Right ventricle myocardium superior (tissue), 1 donor: Measurements from ENCODE around the gene GABRB2. TPM values are rescaled to one million over a fixed set of nuclear protein-coding genes. Genes with fewer than 3 reads are reported as not detected.
"Not testable (repeated sequence)": the region's sequence is repeated elsewhere in the genome, so short reads cannot be mapped to it uniquely, and the experiment has no call there.

Experiments
- ATAC-seq: fragments of 200-7000 bp; cut with Tn5 transposase; one replicate; pipeline ENCODE4 v1.9.1; 2020; ENCODE audit warnings: mild to moderate bottlenecking; ENCODE audit not compliant: poor library complexity
- DNase-seq: peaks from one replicate; pipeline ENCODE4 v3.0.0-alpha.2; 2020
- intact Hi-C: fragments of 100-400 bp; cut with DNase I; formaldehyde crosslinking; loops from one replicate; pipeline ENCODE4 v1.11.2; 2022
- total RNA-seq: library from RNA; stranded (reverse); fragmentation: NEBNext Ultra II Directional; extraction: Animal tissue kit (Norgen Biotek cat#: 25700); gene quantifications from one replicate; pipeline ENCODE4 v1.2.1, GENCODE V29; 2021
- donor health status: DM: no; HTN: yes; CAD: no; lungs with severe emphysema.

The GABRB2 gene
- total RNA-seq, 1 donor from 2014 or later, result not detected

DNA sequence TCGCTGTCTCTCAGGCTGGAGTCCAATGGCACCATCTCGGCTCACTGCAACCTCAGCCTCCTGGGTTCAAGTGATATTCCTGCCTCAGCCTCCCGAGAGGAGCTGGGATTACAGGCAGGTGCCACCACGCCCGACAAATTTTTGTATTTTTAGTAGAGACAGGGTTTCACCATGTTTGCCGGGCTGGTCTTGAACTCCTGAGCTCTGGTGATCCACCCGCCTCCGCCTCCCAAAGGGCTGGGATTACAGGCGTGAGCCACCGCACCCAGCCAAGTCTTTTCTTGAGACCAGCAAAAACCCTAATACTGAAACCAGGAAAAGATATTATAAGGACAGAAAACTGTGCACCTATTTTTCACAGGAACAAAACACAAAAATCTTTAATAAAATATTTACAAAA is 41.4 kb downstream of the GABRB2 start:
- intact Hi-C loops, DNase-seq, ATAC-seq: not testable (repeated sequence)

DNA sequence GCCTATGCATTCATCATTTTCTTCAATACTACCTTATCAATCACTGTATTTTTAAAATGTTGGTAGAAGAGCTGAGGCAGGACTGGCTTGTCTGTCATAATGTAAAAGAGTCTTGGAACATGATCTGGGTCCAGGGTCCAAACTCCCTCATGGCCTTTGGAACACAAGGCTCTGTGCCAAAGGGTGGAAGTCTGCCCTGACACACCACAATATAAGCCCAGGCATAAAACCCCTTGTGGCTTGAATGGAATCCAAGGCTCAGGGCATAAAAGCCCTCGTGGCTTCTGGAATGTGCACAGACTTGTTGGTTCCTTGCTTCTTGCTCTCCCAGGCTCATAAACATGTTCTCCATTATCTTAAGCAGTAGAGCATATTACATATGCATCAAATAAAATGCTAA is 48.0 kb downstream of the GABRB2 start:
- no peak for DNase-seq
- ATAC-seq, result no peak
- intact Hi-C loops, result no loop called here

DNA sequence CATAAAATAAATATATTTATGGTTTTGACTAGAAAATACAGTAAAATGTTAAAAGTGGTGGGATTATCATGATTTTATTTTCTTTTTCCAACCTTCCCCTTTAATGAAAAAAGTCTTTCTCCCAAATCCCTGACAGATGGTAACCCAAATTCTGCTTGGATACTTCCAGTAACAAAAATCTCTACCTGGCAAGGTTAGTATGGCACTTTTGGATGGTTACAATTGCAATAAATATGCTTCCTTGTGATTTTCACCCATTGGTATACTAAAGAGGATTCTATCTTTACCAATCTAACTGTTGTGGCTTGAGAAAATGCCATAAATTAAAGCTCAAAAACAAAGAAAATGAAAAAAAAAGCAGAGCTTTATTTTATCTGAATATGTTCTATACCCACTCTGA is 62.8 kb downstream of the GABRB2 start:
- ATAC-seq (no peak), DNase-seq (no peak)
- intact Hi-C loops, result no loop called here

DNA sequence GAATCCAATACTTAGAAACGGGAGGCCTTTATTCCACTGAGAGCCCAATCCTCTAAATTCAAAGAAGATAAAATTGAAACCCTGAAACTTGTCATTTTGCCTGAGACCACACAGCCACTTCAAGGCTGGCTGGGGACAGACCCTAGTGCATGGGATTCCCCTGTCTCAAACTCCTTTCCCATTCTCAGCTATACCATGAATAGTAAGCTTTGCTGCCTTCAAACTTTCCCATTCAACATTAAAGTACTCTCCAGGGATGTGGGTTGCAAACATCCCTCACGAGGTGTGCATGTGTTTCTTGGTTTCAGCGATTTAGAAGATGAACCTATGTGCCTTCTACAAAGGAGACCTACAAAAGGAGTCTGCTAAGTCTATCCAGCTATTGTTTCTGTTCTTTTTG is 64.6 kb downstream of the GABRB2 start:
- DNase-seq, result no peak
- intact Hi-C loops, result no loop called here
- no peak for ATAC-seq

DNA sequence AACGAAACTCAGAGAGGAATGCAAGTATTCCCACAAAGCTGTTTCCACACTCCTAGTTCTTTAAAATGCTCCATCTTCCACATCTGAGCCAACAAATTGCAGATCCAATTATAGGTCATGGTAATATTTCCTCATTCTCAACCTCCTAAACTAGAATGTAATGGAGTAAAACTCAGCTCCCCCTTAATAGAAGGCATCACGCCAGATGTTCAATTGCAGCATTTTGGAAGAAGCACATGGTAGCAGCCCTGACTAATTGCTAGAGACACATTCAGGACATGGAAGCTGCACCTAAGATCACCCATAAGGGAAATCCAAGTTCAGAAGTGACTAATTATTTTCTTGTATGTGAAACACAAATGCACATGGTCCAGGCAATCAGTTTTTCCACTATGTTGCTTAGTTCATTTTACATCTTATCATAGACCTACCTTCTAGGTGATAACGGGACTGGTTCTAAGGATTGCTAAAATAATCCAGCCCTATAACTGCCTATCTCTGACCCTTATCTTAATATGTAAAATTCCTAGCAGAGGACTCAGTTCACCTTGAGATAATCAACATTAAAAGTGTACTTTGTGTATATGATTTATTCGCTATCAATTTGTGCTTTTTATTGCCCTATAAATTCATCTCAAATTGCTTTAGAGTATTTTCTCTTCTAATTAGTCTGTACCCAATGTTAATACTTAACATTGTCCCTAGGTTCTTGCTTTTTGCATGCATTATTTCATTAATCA is 75.1 kb downstream of the GABRB2 start:
- DNase-seq (no peak), ATAC-seq (no peak)
- intact Hi-C loops, result no loop called here

DNA sequence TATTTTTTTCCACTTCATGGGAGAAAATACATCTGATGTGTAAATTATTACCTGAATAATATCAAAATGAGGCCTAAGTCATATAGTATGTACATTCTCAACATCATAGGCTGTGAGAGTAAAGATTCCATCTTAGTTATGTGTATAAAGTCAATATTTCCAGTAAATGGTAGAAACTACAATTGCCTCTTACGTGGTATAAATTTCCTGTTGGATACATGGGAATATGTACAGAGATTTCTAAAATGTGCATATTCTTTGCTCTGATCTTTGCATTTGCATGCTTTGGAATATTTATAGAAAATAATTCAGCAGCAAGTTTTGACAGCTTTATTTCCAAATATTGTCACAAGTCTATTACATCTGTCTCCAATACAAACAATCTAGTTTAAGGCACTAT is 78.8 kb downstream of the GABRB2 start:
- intact Hi-C loops, result no loop called here
- DNase-seq, result no peak
- ATAC-seq, result no peak

DNA sequence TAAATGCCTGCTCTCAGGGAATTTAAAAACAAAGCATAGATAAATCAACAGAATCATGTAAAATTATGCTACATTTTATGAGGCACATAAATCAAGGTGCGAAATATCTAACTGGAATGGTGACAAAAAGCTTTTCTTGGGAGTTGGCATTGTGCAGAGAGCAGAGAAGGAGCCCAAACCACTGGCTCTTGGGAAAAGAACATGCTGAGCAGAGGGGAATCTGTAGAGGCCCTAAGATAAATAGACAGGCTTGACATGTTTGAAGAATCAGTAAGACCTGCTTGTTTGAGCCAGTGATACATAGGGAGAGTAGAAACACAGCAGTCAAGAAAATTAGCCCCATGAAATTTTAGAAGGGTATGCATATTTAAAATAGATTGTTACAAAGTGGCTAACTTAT is 85.8 kb downstream of the GABRB2 start:
- DNase-seq (no peak), ATAC-seq (no peak)
- intact Hi-C loops, result no loop called here

DNA sequence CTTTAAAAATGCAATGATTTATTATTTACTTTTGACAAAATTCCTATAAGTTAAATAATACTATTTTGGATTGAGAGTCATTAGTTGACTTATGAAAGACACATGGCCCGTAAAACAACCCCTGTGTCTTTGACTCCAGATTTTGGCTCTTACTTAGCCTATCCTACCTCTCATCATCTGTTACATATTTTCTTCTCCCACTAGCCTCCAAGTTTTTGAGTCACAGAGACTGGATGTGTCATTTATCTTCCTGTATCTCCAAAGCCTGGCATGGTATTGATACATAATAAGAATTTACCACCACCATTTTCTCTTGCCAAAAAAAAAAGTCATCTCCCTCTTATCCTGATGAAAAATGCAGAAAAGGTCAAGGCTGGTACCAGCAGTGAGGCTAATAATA is 99.9 kb downstream of the GABRB2 start:
- intact Hi-C loops, result no loop called here
- DNase-seq (no peak), ATAC-seq (no peak)

DNA sequence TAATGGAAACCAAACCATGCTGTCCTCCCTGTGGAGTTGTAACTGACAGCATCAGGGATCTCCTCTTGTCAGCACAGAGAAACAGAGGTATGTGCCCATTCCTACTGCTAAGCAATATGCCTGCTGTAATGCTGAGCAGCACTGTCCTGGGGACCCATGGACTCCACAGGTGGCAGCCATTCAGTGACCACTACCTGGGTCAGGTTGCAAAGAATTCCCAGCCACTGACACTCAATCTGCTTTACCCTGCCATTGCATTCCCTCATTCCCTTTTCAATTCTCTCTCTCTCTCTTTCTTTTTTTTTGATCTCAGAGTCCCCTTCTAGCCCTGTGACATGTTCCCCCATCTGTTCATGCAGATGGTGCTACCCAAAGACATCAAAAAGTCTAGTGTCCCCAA is 104.1 kb downstream of the GABRB2 start:
- intact Hi-C loops, result no loop called here
- no peak for ATAC-seq
- no peak for DNase-seq

DNA sequence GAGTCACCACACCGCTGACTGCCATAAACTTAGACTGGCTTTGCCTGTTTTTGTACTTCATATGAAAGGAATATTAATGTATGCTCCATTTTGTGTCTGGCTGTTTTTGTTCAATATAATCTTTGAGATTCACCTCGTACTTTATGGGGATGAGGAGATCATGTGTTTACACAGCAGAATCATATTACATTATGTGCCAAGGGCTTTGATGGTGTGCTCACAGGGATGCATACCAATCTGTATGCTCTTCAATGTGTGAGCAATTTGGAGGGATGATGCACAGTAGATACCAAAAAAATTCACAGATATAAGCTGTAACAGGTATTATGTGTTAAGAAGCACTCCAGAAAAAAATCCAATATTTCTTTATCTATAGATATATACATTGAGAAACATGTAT is 113.7 kb downstream of the GABRB2 start:
- intact Hi-C loops, result no loop called here
- no peak for DNase-seq
- ATAC-seq, result no peak

DNA sequence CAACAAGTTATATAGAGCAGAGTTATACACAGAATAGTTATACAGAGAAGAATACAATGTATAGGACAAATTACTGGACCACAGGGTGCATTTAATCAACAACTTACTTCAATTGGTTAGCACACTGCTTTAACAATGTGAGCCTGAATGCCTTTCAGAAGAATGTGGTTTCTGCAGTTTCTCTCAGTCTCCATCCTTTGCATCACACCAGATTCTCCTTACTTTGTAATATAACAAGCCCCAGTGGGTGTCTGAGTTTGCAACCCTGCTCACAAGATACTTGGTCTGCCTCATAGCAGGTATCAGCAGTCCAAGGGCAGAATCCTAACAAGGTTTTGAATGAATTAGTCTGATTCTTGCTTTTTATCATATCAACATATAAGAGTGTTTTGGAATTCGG is 114.6 kb downstream of the GABRB2 start:
- DNase-seq, result no peak
- intact Hi-C loops, result no loop called here
- no peak for ATAC-seq

DNA sequence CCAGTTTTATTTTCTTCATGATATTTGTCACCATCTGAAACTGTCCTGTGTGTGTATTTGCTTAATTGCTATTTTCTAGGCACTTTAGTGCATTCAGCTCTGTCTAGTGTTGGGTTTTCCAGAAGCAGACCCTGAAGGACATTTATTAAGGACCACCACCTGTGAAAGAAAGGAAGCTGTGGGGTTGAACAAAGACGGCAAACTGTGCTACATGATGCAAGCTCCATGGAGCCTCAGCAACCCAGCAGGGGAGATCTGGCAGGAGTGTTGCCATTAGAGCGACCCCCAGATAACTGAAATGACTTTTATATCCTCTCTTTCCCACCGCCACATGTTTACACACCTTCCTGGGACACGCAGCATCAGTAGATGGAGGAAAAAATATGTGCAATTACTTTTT is 125.5 kb downstream of the GABRB2 start:
- no peak for DNase-seq
- ATAC-seq, result no peak
- intact Hi-C loops, result no loop called here

DNA sequence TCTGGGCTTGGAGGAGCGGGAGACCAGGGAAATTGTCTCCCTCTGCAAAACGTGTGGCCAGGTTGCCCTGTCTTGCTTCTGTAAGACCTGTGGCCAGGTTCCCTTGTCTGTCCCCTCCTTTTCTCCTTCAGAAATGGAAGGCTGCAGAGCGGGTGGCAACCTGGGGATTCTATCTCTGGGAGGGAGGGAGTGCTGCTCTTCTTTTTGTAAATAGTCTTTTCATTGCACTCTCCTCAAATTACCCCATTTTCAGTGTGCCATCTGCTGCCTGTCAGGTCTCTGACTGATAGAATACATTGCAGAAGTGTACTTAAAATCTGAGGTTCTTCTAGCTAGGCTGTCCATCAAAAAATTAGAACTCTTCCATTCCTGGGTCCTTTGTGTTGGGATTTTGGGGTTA is 126.0 kb downstream of the GABRB2 start:
- no peak for ATAC-seq

DNA sequence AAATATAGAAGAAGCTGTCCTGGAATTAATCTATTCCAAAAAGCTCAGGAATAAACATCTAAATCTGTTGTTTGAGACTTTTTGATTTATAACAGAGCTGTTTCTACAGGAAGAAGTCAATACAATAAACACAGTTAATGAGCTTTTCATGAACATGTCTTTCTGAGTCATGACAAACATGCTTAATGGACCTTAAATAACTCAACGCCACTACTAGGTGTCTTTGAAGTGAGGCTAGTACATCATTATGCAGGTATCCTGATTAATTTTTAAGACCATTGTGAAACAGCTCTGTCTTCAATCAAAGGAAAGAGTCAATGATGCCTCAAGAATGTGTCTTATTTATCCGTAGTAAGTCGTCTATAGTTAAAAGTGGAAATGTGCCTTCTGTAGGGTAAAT is 131.6 kb downstream of the GABRB2 start:
- ATAC-seq, result no peak
- intact Hi-C loops, result no loop called here
- no peak for DNase-seq

More for the DNA sequence above, 126.0 kb downstream of the GABRB2 start:
- DNase-seq, result no peak
- intact Hi-C loops, result no loop called here

DNA sequence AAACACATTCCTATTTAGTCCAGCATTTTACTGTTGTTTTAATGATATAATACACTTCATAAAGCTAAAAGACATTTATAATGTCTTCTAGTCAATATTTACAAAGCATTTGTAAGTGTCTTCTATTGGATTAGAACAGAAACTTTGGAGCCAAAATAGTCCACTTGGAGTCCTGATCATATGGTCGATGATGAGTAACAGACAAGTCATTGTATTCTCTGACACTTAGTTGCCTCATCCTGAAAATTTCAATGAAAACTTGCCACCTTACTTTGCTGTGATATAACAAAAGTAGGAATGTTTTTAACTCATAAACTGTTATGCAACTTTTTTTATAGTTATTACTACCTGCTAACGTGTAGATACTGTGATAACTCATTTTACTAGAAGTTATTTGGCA is 132.5 kb downstream of the GABRB2 start:
- ATAC-seq (no peak), DNase-seq (no peak)

DNA sequence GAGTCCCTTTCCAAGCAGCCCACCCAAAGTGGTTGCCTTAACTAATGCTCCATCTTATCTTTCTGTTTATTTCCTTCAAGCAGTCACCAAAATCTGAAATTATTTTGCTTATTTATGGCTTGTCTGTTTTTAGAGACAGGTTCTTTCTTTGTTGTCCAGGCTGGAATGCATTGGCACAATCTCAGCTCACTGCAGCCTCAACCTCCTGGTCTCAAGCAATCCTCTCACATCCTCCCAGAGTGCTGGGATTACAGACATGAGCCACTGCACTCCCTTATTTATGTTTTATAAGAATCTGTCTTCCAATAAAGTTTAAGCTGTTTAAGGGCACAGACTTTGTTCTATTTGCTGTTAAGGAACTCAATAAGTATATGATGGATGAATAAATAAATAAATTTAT is 133.7 kb downstream of the GABRB2 start:
- DNase-seq, result no peak
- no peak for ATAC-seq
- intact Hi-C loops, result no loop called here

More for the DNA sequence above, 132.5 kb downstream of the GABRB2 start:
- intact Hi-C loops, result no loop called here

DNA sequence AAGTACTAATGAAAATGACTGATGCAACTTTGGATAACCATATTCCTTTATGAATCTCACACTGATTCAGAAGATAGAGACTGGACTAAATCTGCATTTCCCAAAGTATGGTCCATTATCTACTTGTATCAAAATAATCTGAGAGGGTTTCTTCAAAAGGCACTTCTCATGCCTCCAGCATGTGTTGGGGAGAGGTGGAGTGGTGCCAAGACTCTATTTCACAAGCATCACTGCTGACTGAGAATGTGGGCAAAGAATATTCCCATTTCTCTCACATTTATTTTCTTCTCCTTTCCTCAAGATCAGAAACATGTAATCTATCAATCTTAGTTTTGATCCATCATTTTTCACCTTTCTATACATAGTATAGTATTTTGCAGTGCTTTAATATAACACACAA is 135.4 kb downstream of the GABRB2 start:
- intact Hi-C loops, result no loop called here
- ATAC-seq (no peak), DNase-seq (no peak)

DNA sequence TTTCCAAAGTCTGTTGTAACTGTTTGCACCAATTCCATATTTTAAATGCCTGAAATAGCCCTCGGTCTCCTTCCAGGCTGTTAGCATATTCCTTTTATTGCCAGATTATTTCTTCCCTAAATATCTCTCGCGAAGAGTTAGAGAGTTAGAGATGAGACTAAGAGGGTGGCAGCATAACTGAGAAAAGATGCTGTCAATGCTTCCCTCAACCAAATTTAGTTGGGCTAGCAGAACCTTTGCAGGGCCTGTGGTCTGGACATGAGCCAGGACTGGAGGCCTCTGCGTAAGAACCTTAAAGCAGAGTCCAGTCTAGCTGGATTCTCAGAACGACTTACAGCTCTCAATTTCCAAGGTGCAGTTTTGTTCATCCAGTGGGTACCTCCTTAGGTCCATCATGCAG is 135.9 kb downstream of the GABRB2 start:
- no peak for ATAC-seq
- intact Hi-C loops, result no loop called here
- DNase-seq, result no peak

DNA sequence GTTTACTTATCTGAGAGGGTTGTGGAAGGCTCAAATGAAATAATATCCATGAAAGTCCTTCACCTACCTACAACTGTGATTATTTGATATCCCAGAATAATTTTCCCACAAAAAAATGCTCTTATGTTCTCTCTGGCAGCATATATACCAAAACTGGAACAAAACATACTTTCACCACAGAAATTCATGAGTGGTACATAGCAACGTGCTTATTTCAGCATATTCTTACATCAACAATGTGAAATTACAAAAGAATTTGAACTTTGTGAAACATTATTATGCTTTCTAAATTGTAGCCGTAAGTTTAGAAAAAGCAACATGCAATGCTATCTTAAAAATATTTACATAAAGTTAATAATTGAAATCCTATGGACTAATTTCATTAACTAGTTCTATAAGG is 137.1 kb downstream of the GABRB2 start:
- ATAC-seq (no peak), DNase-seq (no peak)
- intact Hi-C loops, result no loop called here

DNA sequence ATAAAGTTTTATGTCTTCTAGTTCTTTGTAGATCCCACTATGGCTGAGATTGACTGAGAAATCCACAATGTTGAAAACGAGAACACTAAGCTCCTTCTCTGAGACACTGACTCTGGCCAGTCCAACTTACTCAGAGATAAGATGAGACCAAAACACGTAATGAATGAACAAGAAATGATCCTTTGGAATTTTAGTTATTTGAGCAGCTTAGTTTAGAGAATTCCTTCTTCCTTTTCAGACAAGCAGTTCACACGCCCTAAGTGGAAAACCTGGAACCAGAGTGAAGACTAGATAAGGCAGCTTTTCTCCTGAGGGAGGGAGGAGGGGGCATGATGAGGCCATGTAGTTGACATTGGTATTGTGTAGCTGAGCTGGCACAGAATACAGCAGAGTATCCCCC is 139.6 kb downstream of the GABRB2 start:
- DNase-seq, result no peak
- no peak for ATAC-seq
- intact Hi-C loops, result no loop called here

DNA sequence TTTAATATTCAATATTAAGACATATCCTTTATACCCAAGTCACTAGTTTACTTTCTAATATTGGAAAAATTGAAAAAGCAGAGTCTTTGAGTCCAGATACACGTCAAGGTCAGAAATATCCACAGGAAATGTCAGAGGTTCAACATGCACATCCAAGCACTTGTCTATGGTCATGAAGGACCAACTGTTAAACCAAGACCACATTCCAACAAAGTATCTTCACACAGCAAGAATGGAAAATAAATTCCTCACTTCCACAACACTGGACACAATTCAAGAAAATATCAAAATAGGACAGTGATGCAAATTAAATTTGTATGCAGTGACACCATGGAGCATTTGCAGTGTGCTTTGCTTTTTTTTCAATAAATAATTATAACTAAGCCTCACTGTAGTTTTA is 142.5 kb downstream of the GABRB2 start:
- ATAC-seq (no peak), DNase-seq (no peak)
- intact Hi-C loops, result no loop called here
